Chondrocyte (in vitro differentiated cells): Measurements from ENCODE around the gene NARF. TPM values are rescaled to one million over a fixed set of nuclear protein-coding genes. Genes with fewer than 3 reads are reported as not detected.

Experiments used
- DNase-seq: peaks from one replicate; pipeline ENCODE4 v3.0.0; 2021; ENCODE audit warnings: mixed read lengths, low spot score
- H3K27ac Mint-ChIP-seq: one replicate; pipeline ENCODE4 v1.8.0; 2021; ENCODE audit warnings: mild to moderate bottlenecking, moderate library complexity, mixed read lengths; ENCODE audit not compliant: unreplicated experiment
- H3K27me3 Mint-ChIP-seq: 2 replicates; pipeline ENCODE4 v1.8.0; 2021; ENCODE audit warnings: low read depth, mixed read lengths
- H3K36me3 Mint-ChIP-seq: 2 replicates; pipeline ENCODE4 v1.8.0; 2021; ENCODE audit warnings: low read depth, mixed read lengths
- H3K4me1 Mint-ChIP-seq: 2 replicates; pipeline ENCODE4 v1.8.0; 2021; ENCODE audit warnings: low read depth, mild to moderate bottlenecking, mixed read lengths
- H3K4me3 Mint-ChIP-seq: one replicate; pipeline ENCODE4 v1.8.0; 2021; ENCODE audit warnings: mild to moderate bottlenecking, moderate library complexity, mixed read lengths; ENCODE audit not compliant: unreplicated experiment
- H3K9me3 Mint-ChIP-seq: 2 replicates; pipeline ENCODE4 v1.8.0; 2021; ENCODE audit warnings: low read depth, mixed read lengths
- total RNA-seq: library from RNA; stranded (reverse); gene quantifications from 3 replicates; pipeline ENCODE4 v1.2.1, GENCODE V29; 2021
- TF ChIP-seq, protein P1 (sequence below): fragments of 200-600 bp; sonication (generic); IDR thresholded peaks from 2 replicates; pipeline ENCODE4 v1.5.0; 2021; ENCODE audit warnings: antibody characterized with exemption, mild to moderate bottlenecking, moderate library complexity

Gene NARF
- total RNA-seq, 1 donor from 2014 or later, result 68.9 TPM

- Mint-ChIP-seq H3K4me1 (peaks cover 3% of the 10 kb centered on the region), H3K36me3 (no peaks in the 10 kb centered on the region), H3K4me3 (no peak overlapping the region), H3K27me3 (no peaks in the 10 kb centered on the region), H3K9me3 (no peaks in the 10 kb centered on the region), H3K27ac (no peak overlapping the region)
- TF ChIP-seq, protein P1, sequence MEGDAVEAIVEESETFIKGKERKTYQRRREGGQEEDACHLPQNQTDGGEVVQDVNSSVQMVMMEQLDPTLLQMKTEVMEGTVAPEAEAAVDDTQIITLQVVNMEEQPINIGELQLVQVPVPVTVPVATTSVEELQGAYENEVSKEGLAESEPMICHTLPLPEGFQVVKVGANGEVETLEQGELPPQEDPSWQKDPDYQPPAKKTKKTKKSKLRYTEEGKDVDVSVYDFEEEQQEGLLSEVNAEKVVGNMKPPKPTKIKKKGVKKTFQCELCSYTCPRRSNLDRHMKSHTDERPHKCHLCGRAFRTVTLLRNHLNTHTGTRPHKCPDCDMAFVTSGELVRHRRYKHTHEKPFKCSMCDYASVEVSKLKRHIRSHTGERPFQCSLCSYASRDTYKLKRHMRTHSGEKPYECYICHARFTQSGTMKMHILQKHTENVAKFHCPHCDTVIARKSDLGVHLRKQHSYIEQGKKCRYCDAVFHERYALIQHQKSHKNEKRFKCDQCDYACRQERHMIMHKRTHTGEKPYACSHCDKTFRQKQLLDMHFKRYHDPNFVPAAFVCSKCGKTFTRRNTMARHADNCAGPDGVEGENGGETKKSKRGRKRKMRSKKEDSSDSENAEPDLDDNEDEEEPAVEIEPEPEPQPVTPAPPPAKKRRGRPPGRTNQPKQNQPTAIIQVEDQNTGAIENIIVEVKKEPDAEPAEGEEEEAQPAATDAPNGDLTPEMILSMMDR, result no peak
- DNase-seq, result no peak
Observed at GRCh38 chr17:82434216-82434565, 24.4 kb upstream of the NARF start.

DNA sequence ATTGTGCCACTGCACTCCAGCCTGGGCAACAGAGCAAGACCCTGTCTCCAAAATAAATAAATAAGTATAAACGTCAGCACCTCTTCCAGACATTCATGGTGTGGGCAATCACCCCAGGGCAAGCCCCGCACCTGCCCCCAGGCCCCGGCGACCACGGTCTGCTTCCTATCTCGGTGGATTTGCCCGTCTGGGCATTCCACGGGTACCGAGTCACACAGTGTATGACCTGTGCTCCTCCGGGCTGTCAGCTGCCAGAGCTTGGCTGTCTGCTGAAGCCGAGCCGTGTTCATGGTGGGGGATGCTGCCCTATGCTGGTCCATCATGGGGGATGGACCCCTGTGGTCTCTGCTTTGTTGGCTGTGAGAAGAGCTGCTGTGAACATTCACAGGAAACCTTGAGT, 23.4 kb upstream of the NARF start:
- Mint-ChIP-seq H3K27ac (no peak overlapping the region), H3K36me3 (no peaks in the 10 kb centered on the region), H3K4me3 (no peak overlapping the region), H3K27me3 (no peaks in the 10 kb centered on the region), H3K4me1 (peaks cover 3% of the 10 kb centered on the region), H3K9me3 (no peaks in the 10 kb centered on the region)
- DNase-seq, result no peak
- TF ChIP-seq, protein P1, result no peak

- H3K4me3 Mint-ChIP-seq, result no peak overlapping the region
- peaks cover 3% of the 10 kb centered on the region for H3K4me1 Mint-ChIP-seq
- no peaks in the 10 kb centered on the region for H3K27me3 Mint-ChIP-seq
- no peak for DNase-seq
- H3K9me3 Mint-ChIP-seq, result no peaks in the 10 kb centered on the region
- no peak overlapping the region for H3K27ac Mint-ChIP-seq
- H3K36me3 Mint-ChIP-seq, result no peaks in the 10 kb centered on the region
- TF ChIP-seq, protein P1, result no peak
Observed at GRCh38 chr17:82435601-82436583, 22.6 kb upstream of the NARF start.

DNA sequence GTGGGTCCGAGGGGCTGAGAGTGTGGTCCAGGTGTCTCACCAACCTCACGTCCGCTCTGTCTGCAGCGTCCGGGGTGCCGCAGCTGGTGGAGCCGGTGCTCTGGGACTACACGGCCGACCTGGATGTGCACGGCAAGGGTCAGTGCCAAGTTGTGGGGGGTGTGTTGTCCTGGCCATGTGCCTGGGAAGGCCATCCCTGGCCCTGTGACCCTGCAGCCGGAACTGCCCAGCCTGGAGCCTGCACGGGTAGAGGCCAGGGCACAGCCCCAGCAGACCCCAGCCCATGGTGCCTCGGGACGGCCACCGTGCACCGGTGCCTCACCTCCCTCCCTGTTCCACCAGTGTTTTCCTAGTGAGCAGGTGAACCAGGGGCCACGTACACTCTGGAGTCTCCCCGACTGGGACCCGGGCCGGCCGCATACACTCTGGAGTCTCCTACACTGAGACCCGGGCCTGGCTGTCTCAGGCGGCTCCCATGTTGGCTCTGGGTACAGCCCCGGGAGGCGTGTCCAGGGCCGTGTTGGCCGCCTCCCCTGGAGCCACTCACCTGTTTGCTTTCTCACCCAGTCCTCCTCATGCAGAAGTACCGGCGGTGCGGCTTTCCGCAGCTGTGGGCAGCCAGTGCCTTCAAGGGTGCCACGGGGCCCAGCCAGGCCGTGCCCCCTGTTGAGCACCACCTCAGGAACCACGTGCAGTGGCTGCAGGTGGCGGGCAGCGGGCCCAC, 21.8 kb upstream of the NARF start:
- Mint-ChIP-seq H3K27me3 (no peaks in the 10 kb centered on the region), H3K9me3 (no peaks in the 10 kb centered on the region), H3K27ac (no peak overlapping the region), H3K36me3 (no peaks in the 10 kb centered on the region), H3K4me3 (no peak overlapping the region), H3K4me1 (peaks cover 3% of the 10 kb centered on the region)
- DNase-seq, result no peak
- TF ChIP-seq, protein P1, result no peak

DNA sequence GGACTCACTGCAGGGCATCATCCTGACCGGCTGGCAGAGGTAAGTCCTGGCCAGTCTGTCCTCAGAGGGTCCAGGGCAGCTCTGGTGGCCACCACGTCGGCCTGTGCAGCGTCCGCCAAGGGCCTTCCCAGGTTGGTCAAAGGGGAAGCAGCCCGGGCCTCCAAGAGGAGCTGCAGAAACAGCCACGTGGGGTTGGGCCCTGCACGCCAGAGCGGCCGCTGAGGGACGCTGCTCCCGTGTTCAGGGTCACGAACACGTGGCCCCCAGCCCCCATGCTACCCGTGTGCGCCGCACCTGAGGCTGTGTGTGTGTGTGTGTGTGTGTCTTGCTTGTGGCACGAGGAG, 21.2 kb upstream of the NARF start:
- H3K27me3 Mint-ChIP-seq, result no peaks in the 10 kb centered on the region
- no peaks in the 10 kb centered on the region for H3K36me3 Mint-ChIP-seq
- TF ChIP-seq, protein P1, result no peak
- H3K27ac Mint-ChIP-seq, result no peak overlapping the region
- H3K4me3 Mint-ChIP-seq, result no peak overlapping the region
- DNase-seq, result no peak
- no peaks in the 10 kb centered on the region for H3K9me3 Mint-ChIP-seq
- H3K4me1 Mint-ChIP-seq, result peaks cover 3% of the 10 kb centered on the region
